K562 (cell line): ENCODE measurements around the gene PRKG1. TPM values are rescaled to one million over a fixed set of nuclear protein-coding genes. Genes with fewer than 3 reads are reported as not detected.

Source experiments
- ATAC-seq: fragments of 200-7000 bp; cut with Tn5 transposase; 3 replicates; pipeline ENCODE4 v1.9.1; 2020; ENCODE audit warnings: moderate library complexity
- BruUV-seq: library from RNA; stranded (reverse); fragments of 400-500 nt; replicated peaks from 2 replicates; lab custom pipeline; 2021; lab: Mats Ljungman, UMichigan
- CTCF ChIA-PET: fragments of 300-600 bp; formaldehyde crosslinking; extraction: SDS; loops from one replicate; lab custom pipeline; 2021; ENCODE audit warnings: low intra/inter-chr PET ratio; lab: Yijun Ruan, JAX
- POLR2A ChIA-PET: fragments of 300-600, 350-650 bp; sonication (Branson Sonifier 250); formaldehyde crosslinking; extraction: SDS; loops from one replicate; lab custom pipeline; 2021; ENCODE audit warnings: antibody characterized with exemption, inconsistent platforms; lab: Yijun Ruan, JAX
- DNase-seq, 4 experiments: peaks; one replicate each; pipeline versions ENCODE4 v3.0.0 to v3.0.0-alpha.2; 2011 to 2018; ENCODE audit warnings: low spot score in 3 of 4, mixed read lengths in 3 of 4; ENCODE audit errors: extremely low read depth in 1 of 4
- FAIRE-seq: peaks from 2 replicates; lab custom pipeline; 2011; peaks lifted over from hg19 to GRCh38; lab: Jason Lieb, UNC
- H2AFZ ChIP-seq: 2 replicates; pipeline ENCODE4 v1.6.0; 2011; ENCODE audit warnings: low read depth, low read length, control low read depth, inconsistent platforms
- H3K27ac ChIP-seq: fragments of 200-600 bp; 3 replicates; pipeline ENCODE4 v1.8.0; 2011; ENCODE audit warnings: low read depth, mild to moderate bottlenecking, control low read depth, inconsistent platforms, low read length, moderate library complexity, mixed read lengths; ENCODE audit errors: extremely low read depth
- H3K27me3 ChIP-seq, 2 experiments: fragments of 300-600 bp in 1 of 2; 2 replicates in 1 of 2; 3 replicates in 1 of 2; pipeline versions ENCODE4 v1.6.0 to v1.8.0; 2011; ENCODE audit warnings: inconsistent platforms in 2 of 2, low read length in 2 of 2, mild to moderate bottlenecking in 1 of 2, mixed read lengths in 1 of 2, moderate library complexity in 1 of 2; ENCODE audit not compliant: control insufficient read depth in 2 of 2, insufficient read depth in 2 of 2
- H3K36me3 ChIP-seq: fragments of 300-600 bp; 3 replicates; pipeline ENCODE4 v1.8.0; 2011; ENCODE audit warnings: mild to moderate bottlenecking, low read length, inconsistent platforms; ENCODE audit not compliant: control insufficient read depth, insufficient read depth
- H3K4me1 ChIP-seq, 2 experiments: fragments of 200-600 bp in 1 of 2; replicated peaks in 1 of 2; 2 replicates in 1 of 2; 3 replicates in 1 of 2; pipeline versions ENCODE4 v1.5.1 to v1.8.0; 2011; ENCODE audit warnings: inconsistent platforms in 2 of 2, low read length in 2 of 2, mild to moderate bottlenecking in 1 of 2, mixed read lengths in 1 of 2, moderate library complexity in 1 of 2; ENCODE audit not compliant: control insufficient read depth in 2 of 2, insufficient read depth in 2 of 2
- H3K4me2 ChIP-seq: 2 replicates; pipeline ENCODE4 v1.6.1; 2011; ENCODE audit warnings: low read length, control low read depth, inconsistent platforms, mixed read lengths; ENCODE audit not compliant: insufficient read depth
- H3K4me3 ChIP-seq: fragments of 200-600 bp; sonication (generic), shearing (Covaris generic); 2 replicates; pipeline ENCODE4 v1.5.1; 2016; ENCODE audit warnings: control low read depth, inconsistent platforms
- H3K79me2 ChIP-seq: fragments of 200-600 bp; 3 replicates; pipeline ENCODE4 v1.8.0; 2011; ENCODE audit warnings: low read length, inconsistent platforms; ENCODE audit not compliant: control insufficient read depth, insufficient read depth
- H3K9ac ChIP-seq, 2 experiments: 2 replicates each; pipeline versions ENCODE4 v1.6.0 to v1.6.1; 2011; ENCODE audit warnings: low read depth in 2 of 2, low read length in 2 of 2, control low read depth in 1 of 2, inconsistent platforms in 1 of 2, mild to moderate bottlenecking in 1 of 2, mixed read lengths in 1 of 2; ENCODE audit not compliant: insufficient read depth in 1 of 2
- H3K9me1 ChIP-seq: one replicate; pipeline ENCODE4 v1.6.0; 2011; ENCODE audit warnings: inconsistent platforms, mild to moderate bottlenecking, low read length, moderate library complexity; ENCODE audit not compliant: control insufficient read depth, insufficient read depth
- H3K9me3 ChIP-seq: replicated peaks from 2 replicates; pipeline ENCODE4 v1.5.1; 2011; ENCODE audit warnings: low read depth, low read length, inconsistent platforms; ENCODE audit not compliant: control insufficient read depth, insufficient read depth
- H4K20me1 ChIP-seq: replicated peaks from 2 replicates; pipeline ENCODE4 v1.6.1; 2011; ENCODE audit warnings: low read length, inconsistent platforms, mixed read lengths; ENCODE audit not compliant: control insufficient read depth, insufficient read depth
- ATF2 ChIP-seq: sonication (generic); formaldehyde crosslinking; IDR thresholded peaks from 2 replicates; pipeline ENCODE4 v1.8.1; 2022; ENCODE audit warnings: missing genetic modification reagents
- MAFG ChIP-seq: fragments of 450-650 bp; conservative IDR thresholded peaks from 2 replicates; pipeline ENCODE4 v1.6.1; 2016; ENCODE audit warnings: missing genetic modification characterization, missing compliant biosample characterization
- NFE2 ChIP-seq: IDR thresholded peaks from 2 replicates; pipeline ENCODE4 v1.6.1; 2014; ENCODE audit warnings: antibody characterized with exemption, low read depth
- ZNF184 ChIP-seq: sonication (generic); formaldehyde crosslinking; IDR thresholded peaks from 2 replicates; pipeline ENCODE4 v1.5.0; 2020; ENCODE audit warnings: missing genetic modification reagents
- ZNF282 ChIP-seq: sonication (generic); formaldehyde crosslinking; IDR thresholded peaks from 2 replicates; pipeline ENCODE4 v1.8.1; 2023; ENCODE audit warnings: missing genetic modification reagents
- WGBS: fragments of 100-300 bp; shearing (Covaris generic); methylation state at CpG from one replicate; pipeline ENCODE4 v1.1.6; 2016; ENCODE audit warnings: low coverage, mixed read lengths; ENCODE audit not compliant: insufficient coverage; ENCODE audit errors: missing lambda C conversion rate; 5-methylcytosine and 5-hydroxymethylcytosine counted together
- in situ Hi-C: fragments of 300-500 bp; cut with MboI; formaldehyde crosslinking; loops from 4 replicates; pipeline ENCODE4 v1.15.0; 2018; ENCODE audit warnings: inconsistent platforms, mixed read lengths
- intact Hi-C: fragments of 100-400 bp; cut with micrococcal nuclease; formaldehyde crosslinking; loops from 2 replicates; pipeline ENCODE4 v1.14.2; 2022
- polyA plus RNA-seq, 8 experiments: library from polyadenylated mRNA; depleted of rRNA in 4 of 8; stranded (reverse) in 5 of 8; unstranded in 3 of 8; fragments of >200 nt; fragmentation: Nextera tagmentation in 2 of 8; fragmentation: Illumina TruSeq in 1 of 8; extraction: Ambion mirVana in 2 of 8; extraction: Trizol in 1 of 8; gene quantifications; 2 replicates each; pipeline versions ENCODE4 v1.2.1 to v1.2.3, GENCODE V29; 2011 to 2014; ENCODE audit warnings: inconsistent platforms in 1 of 8, missing spikeins in 1 of 8
- total RNA-seq, 7 experiments: library from RNA; depleted of rRNA in 6 of 7; stranded (reverse); fragments of >200 nt in 6 of 7; fragmentation: Illumina TruSeq in 2 of 7; extraction: Trizol in 2 of 7; gene quantifications; 2 replicates each; pipeline versions ENCODE4 v1.2.1 to v1.2.3, GENCODE V29; 2011 to 2021; ENCODE audit warnings: low replicate concordance in 1 of 7

The PRKG1 gene
- total and polyA plus RNA-seq, 9 of the 15 experiments (the other 6 are each of a cell fraction or from before 2014, with no cell fraction given), result 0.22 TPM; not detected in 8

GRCh38 chr10:51832652-51833383, 758.5 kb downstream of the PRKG1 start:
- Histone ChIP-seq H3K27me3 (no peaks in the 10 kb centered on the region), H4K20me1 (no peaks in the 10 kb centered on the region), H3K79me2 (no peaks in the 10 kb centered on the region), H3K36me3 (no peaks in the 10 kb centered on the region), H3K9me1 (no peaks in the 10 kb centered on the region), H3K4me3 (no peak overlapping the region), H3K4me2 (no peak overlapping the region), H3K9ac (no peak overlapping the region), H3K9me3 (no peaks in the 10 kb centered on the region; the same call in 1 of the 2 replicates), H3K27ac (no peak overlapping the region), H2AFZ (no peak overlapping the region), H3K4me1 (no peaks in the 10 kb centered on the region)
- CTCF ChIA-PET, result no interaction called here
- ATAC-seq (no peak), FAIRE-seq (no peak), DNase-seq (peak in 1 of 4 experiments; percentile 2)
- intact Hi-C loops (no loop called here), in situ Hi-C loops (no loop called here)
- no TSS peak for BruUV-seq
- WGBS, result 3% methylated on average over 7 of the region's 7 CpGs
- POLR2A ChIA-PET, result interaction anchor here (0.5 kb wide), 1 partner anchor 1446 kb away, joined by 5 read pairs; no protein-coding TSS in a partner anchor
- TF ChIP-seq ZNF282 (CRISPR knock-in tag) (no peak), ZNF184 (CRISPR knock-in tag) (no peak), ATF2 (CRISPR knock-in tag) (no peak), MAFG (tag) (peak; percentile 40; the same call in 1 of the 2 replicates), NFE2 (peak; percentile 44; the same call in 1 of the 2 replicates)
